ENCODE measurements around the gene TRAPPC11. TPM values are rescaled to one million over a fixed set of nuclear protein-coding genes. Genes with fewer than 3 reads are reported as not detected.
A peak's percentile ranks its signal among the peaks of the same experiment; 100 is the strongest.

TRAPPC11 gene
- total and polyA plus RNA-seq, 2 of the 13 experiments (the other 11 are each of a cell fraction or from before 2014, with no cell fraction given): 18.0 to 23.2 TPM

DNA sequence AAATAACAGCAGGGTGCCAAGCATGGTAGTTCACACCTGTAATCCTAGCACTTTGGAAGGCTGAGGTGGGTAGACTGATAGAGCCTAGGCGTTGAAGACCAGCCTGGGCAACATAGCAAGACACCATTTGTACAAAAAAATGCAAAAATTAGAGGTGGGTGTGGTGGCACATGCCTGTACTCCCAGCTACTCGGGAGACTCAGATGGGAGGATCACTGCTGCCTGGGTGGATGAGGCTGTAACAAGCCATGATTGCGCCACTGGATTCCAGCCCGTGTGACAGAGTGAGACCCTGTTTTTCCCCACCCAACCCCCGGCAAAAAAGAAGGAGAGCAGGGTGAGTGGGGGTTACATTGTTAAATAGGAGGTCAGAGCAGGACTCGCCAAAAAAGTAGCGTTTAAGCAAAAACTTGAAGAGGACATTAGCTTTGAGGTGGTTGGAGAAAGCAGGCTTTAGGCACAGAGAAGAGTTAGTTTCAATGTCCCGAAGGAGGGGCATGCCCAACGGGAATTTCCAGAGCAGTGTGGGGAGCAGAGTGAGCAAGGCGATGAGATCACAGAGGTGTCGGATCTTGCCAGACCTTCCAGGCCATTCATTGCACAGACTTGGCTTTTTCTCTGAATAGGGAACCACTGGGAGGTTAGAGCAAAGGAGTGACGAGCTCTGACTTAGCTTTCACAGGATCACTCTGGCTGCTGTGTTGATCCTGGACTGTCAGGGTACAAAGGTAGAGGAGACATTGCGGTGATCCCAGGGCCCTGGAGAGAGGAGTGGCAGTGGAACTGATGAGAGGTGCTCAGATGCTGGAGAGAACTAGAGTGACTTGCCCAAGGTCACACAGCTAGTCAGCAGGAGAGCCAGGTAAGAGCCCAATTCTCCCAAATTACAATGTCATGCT, 70.6 kb downstream of the TRAPPC11 start (continued):
- TF ChIP-seq, protein P1, sequence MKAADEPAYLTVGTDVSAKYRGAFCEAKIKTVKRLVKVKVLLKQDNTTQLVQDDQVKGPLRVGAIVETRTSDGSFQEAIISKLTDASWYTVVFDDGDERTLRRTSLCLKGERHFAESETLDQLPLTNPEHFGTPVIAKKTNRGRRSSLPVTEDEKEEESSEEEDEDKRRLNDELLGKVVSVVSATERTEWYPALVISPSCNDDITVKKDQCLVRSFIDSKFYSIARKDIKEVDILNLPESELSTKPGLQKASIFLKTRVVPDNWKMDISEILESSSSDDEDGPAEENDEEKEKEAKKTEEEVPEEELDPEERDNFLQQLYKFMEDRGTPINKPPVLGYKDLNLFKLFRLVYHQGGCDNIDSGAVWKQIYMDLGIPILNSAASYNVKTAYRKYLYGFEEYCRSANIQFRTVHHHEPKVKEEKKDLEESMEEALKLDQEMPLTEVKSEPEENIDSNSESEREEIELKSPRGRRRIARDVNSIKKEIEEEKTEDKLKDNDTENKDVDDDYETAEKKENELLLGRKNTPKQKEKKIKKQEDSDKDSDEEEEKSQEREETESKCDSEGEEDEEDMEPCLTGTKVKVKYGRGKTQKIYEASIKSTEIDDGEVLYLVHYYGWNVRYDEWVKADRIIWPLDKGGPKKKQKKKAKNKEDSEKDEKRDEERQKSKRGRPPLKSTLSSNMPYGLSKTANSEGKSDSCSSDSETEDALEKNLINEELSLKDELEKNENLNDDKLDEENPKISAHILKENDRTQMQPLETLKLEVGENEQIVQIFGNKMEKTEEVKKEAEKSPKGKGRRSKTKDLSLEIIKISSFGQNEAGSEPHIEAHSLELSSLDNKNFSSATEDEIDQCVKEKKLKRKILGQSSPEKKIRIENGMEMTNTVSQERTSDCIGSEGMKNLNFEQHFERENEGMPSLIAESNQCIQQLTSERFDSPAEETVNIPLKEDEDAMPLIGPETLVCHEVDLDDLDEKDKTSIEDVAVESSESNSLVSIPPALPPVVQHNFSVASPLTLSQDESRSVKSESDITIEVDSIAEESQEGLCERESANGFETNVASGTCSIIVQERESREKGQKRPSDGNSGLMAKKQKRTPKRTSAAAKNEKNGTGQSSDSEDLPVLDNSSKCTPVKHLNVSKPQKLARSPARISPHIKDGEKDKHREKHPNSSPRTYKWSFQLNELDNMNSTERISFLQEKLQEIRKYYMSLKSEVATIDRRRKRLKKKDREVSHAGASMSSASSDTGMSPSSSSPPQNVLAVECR (CRISPR knock-in tag; IDR thresholded peaks at IDR 0.05; ENCODE audit: borderline replicate concordance): peak; percentile 26; the same call in 1 of the 2 replicates
- TF ChIP-seq ZNF121 (CRISPR knock-in tag; IDR thresholded peaks at IDR 0.05) (peak; percentile 73), LCORL (IDR thresholded peaks at IDR 0.05) (no peak), LCORL (CRISPR knock-in tag; IDR thresholded peaks at IDR 0.05) (peak; percentile 38; the same call in 1 of the 2 replicates), CEBPB (IDR thresholded peaks at IDR 0.05; ENCODE audit: borderline replicate concordance, low read depth, low read length) (peak; percentile 55; the same call in 1 of the 2 replicates), RFX5 (IDR thresholded peaks at IDR 0.05; ENCODE audit: low read depth, low read length) (no peak), BCL6 (CRISPR knock-in tag; IDR thresholded peaks at IDR 0.05) (no peak), MLLT10 (CRISPR knock-in tag; IDR thresholded peaks at IDR 0.05) (no peak)

- whole genome bisulfite sequencing (ENCODE audit: low lambda C conversion rate): 40% methylated on average over 8 of the region's 8 CpGs
- no peak overlapping the region for H3K4me2 ChIP-seq (ENCODE audit: low read depth, low read length)
- in situ Hi-C loops (cut with HindIII; ENCODE audit: extremely low pct_ligation_motif_present, low pct_unique_long_range_greater_than_20kb): no loop called here
- H3K4me1 ChIP-seq (ENCODE audit: insufficient read depth, low read length): peaks cover 31% of the 10 kb centered on the region
- H3K79me2 ChIP-seq (ENCODE audit: insufficient read depth, low read length): no peaks in the 10 kb centered on the region
- intact Hi-C loops (cut with micrococcal nuclease; ENCODE audit: unreplicated experiment): no loop called here
- CTCF ChIA-PET (ENCODE audit: low intra/inter-chr PET ratio, low total read pairs): no interaction called here
- H3K4me3 ChIP-seq (replicated peaks in 1 of 3; ENCODE audit: insufficient read depth in 1 of 3, low read depth in 2 of 3, low read length in 3 of 3): no peak overlapping the region
- no peak overlapping the region for H3K9ac ChIP-seq (ENCODE audit: insufficient read depth, low read depth, low read length)
- no peaks in the 10 kb centered on the region for H4K20me1 ChIP-seq (ENCODE audit: insufficient read depth, low read length)
- no peaks in the 10 kb centered on the region for H3K9me3 ChIP-seq (ENCODE audit: low read length)
- ATAC-seq (no peak), DNase-seq (ENCODE audit: low spot score) (no peak), FAIRE-seq (no peak)
- POLR2A ChIA-PET: no interaction called here
- BruUV-seq (replicated peaks): no TSS peak
- H2AFZ ChIP-seq (ENCODE audit: low read length): no peak overlapping the region
- TF ChIP-seq GATAD2A (CRISPR knock-in tag; IDR thresholded peaks at IDR 0.05): no peak
- H3K27ac ChIP-seq (ENCODE audit: extremely low read length, insufficient read depth, low read length): no peak overlapping the region
- H3K27me3 ChIP-seq (ENCODE audit: control insufficient read depth in 1 of 2, insufficient read depth in 2 of 2, low read length in 2 of 2): no peaks in the 10 kb centered on the region; a peak in 1 of 5 replicates
- no peaks in the 10 kb centered on the region for H3K36me3 ChIP-seq (replicated peaks in 1 of 2; ENCODE audit: control insufficient read depth in 1 of 2, insufficient read depth in 2 of 2, low read length in 2 of 2)
Measured at GRCh38 chr4:183732296-183732695, 73.2 kb downstream of the TRAPPC11 start.
